Measurements from ENCODE around the gene PSMD12. TPM values are rescaled to one million over a fixed set of nuclear protein-coding genes. Genes with fewer than 3 reads are reported as not detected.

PSMD12 gene
- total and polyA plus RNA-seq, 2 donors (not counting 1 experiment from before 2014, with no cell fraction given), result 21.3 to 66.2 TPM

- no peaks in the 10 kb centered on the region for H3K36me3 ChIP-seq (ENCODE audit: control insufficient read depth, insufficient read depth, low read length)
- H3K4me2 ChIP-seq (ENCODE audit: extremely low read depth, insufficient read depth, low read length), result peak overlapping the region; percentile 49
- H3K9ac ChIP-seq (ENCODE audit: insufficient read depth, low read length), result no peak overlapping the region
- no peak overlapping the region for H3K4me3 ChIP-seq (replicated peaks in 1 of 4; ENCODE audit: control extremely low read depth in 1 of 4, insufficient read depth in 1 of 4, low read depth in 3 of 4, low read length in 4 of 4)
- no peak for TF ChIP-seq CTCF (conservative IDR thresholded peaks at IDR 0.05 in 1 of 2, IDR thresholded peaks at IDR 0.05 in 1 of 2; ENCODE audit: low read depth in 1 of 2, low read length in 2 of 2)
- no peak for TF ChIP-seq EZH2 (IDR thresholded peaks at IDR 0.05; ENCODE audit: low read length, missing control alignments)
- H2AFZ ChIP-seq (ENCODE audit: low read length), result peak overlapping the region; percentile 75
- H3K79me2 ChIP-seq (ENCODE audit: control insufficient read depth, insufficient read depth, low read length), result peaks cover 9% of the 10 kb centered on the region
- no peak overlapping the region for H3K27ac ChIP-seq (ENCODE audit: insufficient read depth, low read length)
- H3K27me3 ChIP-seq (ENCODE audit: control insufficient read depth, insufficient read depth, low read length), result no peaks in the 10 kb centered on the region
- H3K9me3 ChIP-seq (ENCODE audit: control insufficient read depth, insufficient read depth, low read depth, low read length), result no peaks in the 10 kb centered on the region
- no peak for DNase-seq (ENCODE audit: low read depth in 2 of 2)
- H4K20me1 ChIP-seq (ENCODE audit: control insufficient read depth, extremely low read depth, insufficient read depth, low read length), result no peaks in the 10 kb centered on the region
- peaks cover 14% of the 10 kb centered on the region for H3K4me1 ChIP-seq (ENCODE audit: control insufficient read depth, extremely low read depth, insufficient read depth, low read length)
These were observed 8.7 kb upstream of the PSMD12 start for GRCh38 chr17:67375054-67375427.

- peak; percentile 84 to 85 for DNase-seq (ENCODE audit: low read depth in 2 of 2)
- TF ChIP-seq EZH2 (IDR thresholded peaks at IDR 0.05; ENCODE audit: low read length, missing control alignments), result no peak
- TF ChIP-seq CTCF (conservative IDR thresholded peaks at IDR 0.05 in 1 of 2, IDR thresholded peaks at IDR 0.05 in 1 of 2; ENCODE audit: low read depth in 1 of 2, low read length in 2 of 2), result peak; percentile 81 to 86
These were observed 8.1 kb upstream of the PSMD12 start for GRCh38 chr17:67374329-67375053.

GRCh38 chr17:67372751-67373150 is 6.4 kb upstream of the PSMD12 start:
- no peaks in the 10 kb centered on the region for H3K36me3 ChIP-seq (ENCODE audit: control insufficient read depth, insufficient read depth, low read length)
- no peaks in the 10 kb centered on the region for H3K79me2 ChIP-seq (ENCODE audit: control insufficient read depth, insufficient read depth, low read length)
- DNase-seq (ENCODE audit: low read depth in 2 of 2), result no peak
- no peak overlapping the region for H3K27ac ChIP-seq (ENCODE audit: insufficient read depth, low read length)
- no peak overlapping the region for H3K4me2 ChIP-seq (ENCODE audit: extremely low read depth, insufficient read depth, low read length)
- H3K27me3 ChIP-seq (ENCODE audit: control insufficient read depth, insufficient read depth, low read length), result no peaks in the 10 kb centered on the region
- no peaks in the 10 kb centered on the region for H4K20me1 ChIP-seq (ENCODE audit: control insufficient read depth, extremely low read depth, insufficient read depth, low read length)
- no peak overlapping the region for H3K9ac ChIP-seq (ENCODE audit: insufficient read depth, low read length)
- TF ChIP-seq CTCF (conservative IDR thresholded peaks at IDR 0.05 in 1 of 2, IDR thresholded peaks at IDR 0.05 in 1 of 2; ENCODE audit: low read depth in 1 of 2, low read length in 2 of 2), result no peak
- TF ChIP-seq EZH2 (IDR thresholded peaks at IDR 0.05; ENCODE audit: low read length, missing control alignments), result no peak
- H2AFZ ChIP-seq (ENCODE audit: low read length), result no peak overlapping the region
- no peak overlapping the region for H3K4me3 ChIP-seq (replicated peaks in 1 of 4; ENCODE audit: control extremely low read depth in 1 of 4, insufficient read depth in 1 of 4, low read depth in 3 of 4, low read length in 4 of 4)
- H3K4me1 ChIP-seq (ENCODE audit: control insufficient read depth, extremely low read depth, insufficient read depth, low read length), result peaks cover 11% of the 10 kb centered on the region
- no peaks in the 10 kb centered on the region for H3K9me3 ChIP-seq (ENCODE audit: control insufficient read depth, insufficient read depth, low read depth, low read length)

More at GRCh38 chr17:67374329-67375053, 8.1 kb upstream of the PSMD12 start:
- H2AFZ ChIP-seq (ENCODE audit: low read length), result peak overlapping the region; percentile 75
- H4K20me1 ChIP-seq (ENCODE audit: control insufficient read depth, extremely low read depth, insufficient read depth, low read length), result no peaks in the 10 kb centered on the region
- no peak overlapping the region for H3K4me3 ChIP-seq (replicated peaks in 1 of 4; ENCODE audit: control extremely low read depth in 1 of 4, insufficient read depth in 1 of 4, low read depth in 3 of 4, low read length in 4 of 4)
- H3K27me3 ChIP-seq (ENCODE audit: control insufficient read depth, insufficient read depth, low read length), result no peaks in the 10 kb centered on the region
- no peak overlapping the region for H3K9ac ChIP-seq (ENCODE audit: insufficient read depth, low read length)
- H3K27ac ChIP-seq (ENCODE audit: insufficient read depth, low read length), result no peak overlapping the region
- H3K9me3 ChIP-seq (ENCODE audit: control insufficient read depth, insufficient read depth, low read depth, low read length), result no peaks in the 10 kb centered on the region
- H3K4me1 ChIP-seq (ENCODE audit: control insufficient read depth, extremely low read depth, insufficient read depth, low read length), result peaks cover 14% of the 10 kb centered on the region
- H3K79me2 ChIP-seq (ENCODE audit: control insufficient read depth, insufficient read depth, low read length), result peaks cover 7% of the 10 kb centered on the region
- no peaks in the 10 kb centered on the region for H3K36me3 ChIP-seq (ENCODE audit: control insufficient read depth, insufficient read depth, low read length)
- H3K4me2 ChIP-seq (ENCODE audit: extremely low read depth, insufficient read depth, low read length), result peak overlapping the region; percentile 49

All from fibroblast of lung (primary cell).